ENCODE measurements around the gene CDC42EP1. TPM values are rescaled to one million over a fixed set of nuclear protein-coding genes. Genes with fewer than 3 reads are reported as not detected.
"Not testable (repeated sequence)": the region's sequence is repeated elsewhere in the genome, so short reads cannot be mapped to it uniquely, and the experiment has no call there.

The CDC42EP1 gene
- total and polyA plus RNA-seq, 8 donors, result 68.8 to 139 (median 88.3) TPM

DNA sequence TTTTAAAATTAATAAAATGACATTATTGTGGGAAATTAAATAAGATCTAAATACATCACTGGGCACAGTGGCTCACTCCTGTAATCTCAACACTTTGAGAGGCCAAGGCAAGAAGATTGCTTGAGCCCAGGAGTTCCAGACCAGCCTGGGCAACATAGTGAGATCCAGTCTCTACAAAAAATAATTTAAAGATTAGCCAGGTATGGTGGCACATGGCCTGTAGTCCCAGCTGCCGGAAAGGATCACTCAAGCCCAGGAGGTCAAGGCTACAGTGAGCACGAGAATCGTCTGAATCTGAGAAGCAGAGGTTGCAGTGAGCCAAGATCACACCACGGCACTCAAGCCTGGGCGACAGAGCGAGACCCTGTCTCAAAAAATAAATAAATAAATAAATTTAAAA, 25.1 kb upstream of the CDC42EP1 start:
- TF ChIP-seq, protein P1, sequence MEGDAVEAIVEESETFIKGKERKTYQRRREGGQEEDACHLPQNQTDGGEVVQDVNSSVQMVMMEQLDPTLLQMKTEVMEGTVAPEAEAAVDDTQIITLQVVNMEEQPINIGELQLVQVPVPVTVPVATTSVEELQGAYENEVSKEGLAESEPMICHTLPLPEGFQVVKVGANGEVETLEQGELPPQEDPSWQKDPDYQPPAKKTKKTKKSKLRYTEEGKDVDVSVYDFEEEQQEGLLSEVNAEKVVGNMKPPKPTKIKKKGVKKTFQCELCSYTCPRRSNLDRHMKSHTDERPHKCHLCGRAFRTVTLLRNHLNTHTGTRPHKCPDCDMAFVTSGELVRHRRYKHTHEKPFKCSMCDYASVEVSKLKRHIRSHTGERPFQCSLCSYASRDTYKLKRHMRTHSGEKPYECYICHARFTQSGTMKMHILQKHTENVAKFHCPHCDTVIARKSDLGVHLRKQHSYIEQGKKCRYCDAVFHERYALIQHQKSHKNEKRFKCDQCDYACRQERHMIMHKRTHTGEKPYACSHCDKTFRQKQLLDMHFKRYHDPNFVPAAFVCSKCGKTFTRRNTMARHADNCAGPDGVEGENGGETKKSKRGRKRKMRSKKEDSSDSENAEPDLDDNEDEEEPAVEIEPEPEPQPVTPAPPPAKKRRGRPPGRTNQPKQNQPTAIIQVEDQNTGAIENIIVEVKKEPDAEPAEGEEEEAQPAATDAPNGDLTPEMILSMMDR (IDR thresholded peaks at IDR 0.05), result no peak
- intact Hi-C loops (cut with DNase I), result loop anchor here in 1 of 3 donors (5.0 kb wide), 1 partner anchor 62 kb away; no protein-coding TSS in a partner anchor
- Histone ChIP-seq H3K36me3 (no peaks in the 10 kb centered on the region), H3K27ac (no peak overlapping the region), H3K9me3 (no peaks in the 10 kb centered on the region), H3K4me1 (peaks cover 0 to 8% (median 4%) of the 10 kb centered on the region in 3 donors), H3K4me3 (no peak overlapping the region), H3K27me3 (no peaks in the 10 kb centered on the region)
- no peak for ATAC-seq
- WGBS, 2 donors, result 64 to 71% methylated on average over 6 of the region's 6 CpGs
- peak in 1 of 6 donors; percentile 8 for DNase-seq
- no peak for FAIRE-seq

DNA sequence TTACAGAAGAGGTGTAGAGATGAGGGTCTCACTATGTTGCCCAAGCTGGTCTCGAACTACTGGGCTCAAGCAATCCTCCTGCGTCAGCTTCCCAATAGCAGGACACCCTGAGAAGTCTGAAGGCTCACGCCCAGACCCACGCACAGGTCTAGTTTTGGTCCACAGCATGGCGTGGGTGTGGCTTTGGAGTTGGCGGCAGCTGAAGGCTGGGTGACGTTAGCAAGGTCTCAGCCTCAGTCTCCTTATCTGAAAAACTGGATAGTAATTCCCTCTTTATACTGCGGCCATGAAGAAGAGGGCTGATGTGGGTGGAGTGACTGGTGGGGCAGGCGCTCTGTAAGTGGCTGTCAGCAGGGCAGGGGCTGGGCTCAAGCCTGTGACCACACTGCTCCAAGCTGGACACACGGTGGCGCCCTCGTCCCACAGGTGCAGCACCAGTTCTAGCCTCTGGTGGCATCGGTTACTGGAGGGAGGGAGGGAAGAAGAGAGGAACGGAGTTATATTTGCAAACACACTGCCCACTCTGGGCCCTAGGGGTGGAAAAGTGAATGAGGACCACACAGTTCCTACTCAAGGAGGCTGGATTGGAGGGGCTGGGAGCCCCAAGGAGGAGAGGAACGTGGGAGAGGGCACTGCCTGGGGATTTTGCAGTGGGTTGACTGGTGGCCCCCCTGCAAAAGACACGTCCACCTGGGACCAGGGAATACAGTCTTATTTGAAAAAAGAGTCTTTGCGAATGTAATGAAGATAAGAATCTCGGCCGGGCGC, 21.5 kb upstream of the CDC42EP1 start:
- DNase-seq (peak; percentile 92 to 98 (median 94)), FAIRE-seq (peak; percentile 54), ATAC-seq (peak; percentile 96 to 97 (median 97))
- Histone ChIP-seq H3K27ac (no peak overlapping the region), H3K9me3 (no peaks in the 10 kb centered on the region), H3K27me3 (no peaks in the 10 kb centered on the region), H3K4me3 (no peak overlapping the region), H3K4me1 (peaks cover 0 to 8% (median 4%) of the 10 kb centered on the region in 3 donors), H3K36me3 (no peaks in the 10 kb centered on the region)
- TF ChIP-seq, protein P1 (IDR thresholded peaks at IDR 0.05), result peak; percentile 82 to 97 (median 95)
- 6 to 8% methylated on average over 20 of the region's 20 CpGs for WGBS, 2 donors
- intact Hi-C loops (cut with DNase I), result loop anchor here in 1 of 3 donors (5.0 kb wide), 1 partner anchor 59 kb away; no protein-coding TSS in a partner anchor

DNA sequence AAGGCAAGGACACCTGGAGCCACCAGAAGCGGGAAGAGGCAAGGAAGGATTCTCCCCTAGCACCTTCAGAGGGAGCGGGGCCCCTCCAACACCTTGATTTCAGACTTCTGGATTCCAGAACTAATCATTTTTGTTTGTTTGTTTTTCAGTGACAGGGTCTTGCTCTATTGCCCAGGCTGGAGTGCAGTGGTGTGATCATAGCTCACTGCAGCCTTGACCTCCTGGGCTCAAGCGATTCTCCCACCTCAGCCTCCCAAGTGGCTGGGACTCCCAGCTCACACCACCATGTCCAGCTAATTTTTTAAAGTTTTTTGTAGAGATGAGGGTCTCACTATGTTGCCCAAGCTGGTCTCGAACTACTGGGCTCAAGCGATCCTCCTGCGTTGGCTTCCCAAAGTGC, 20.5 kb upstream of the CDC42EP1 start:
- H3K4me1 ChIP-seq, H3K27me3 ChIP-seq, FAIRE-seq, DNase-seq, H3K36me3 ChIP-seq, ATAC-seq, H3K4me3 ChIP-seq, H3K27ac ChIP-seq, H3K9me3 ChIP-seq: not testable (repeated sequence)
- intact Hi-C loops (cut with DNase I), result loop anchor here in 2 of 3 donors (5.0 to 10.0 kb wide), 3 partner anchors 55 to 145 kb away; partner anchors contain the start of gene NOL12 (in 1 of the 2)
- 73 to 76% methylated on average over 6 of the region's 6 CpGs for WGBS, 2 donors

DNA sequence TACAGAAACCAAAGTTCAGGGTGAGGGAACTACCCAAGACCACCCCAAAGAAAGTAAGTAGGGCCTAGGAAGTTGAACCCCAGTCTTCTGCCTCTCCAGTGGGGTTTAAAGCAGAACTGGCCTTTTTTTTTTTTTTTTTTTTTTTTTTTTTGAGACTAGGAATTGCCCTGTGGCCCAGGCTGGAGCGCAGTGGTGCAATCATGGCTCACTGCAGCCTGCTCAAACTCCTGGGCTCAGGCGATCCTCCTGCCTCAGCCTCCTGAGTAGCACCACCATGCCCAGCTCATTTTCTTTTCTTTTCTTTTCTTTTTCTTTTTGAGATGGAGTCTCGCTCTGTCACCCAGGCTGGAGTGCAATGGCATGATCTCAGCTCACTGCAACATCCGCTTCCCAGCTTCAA, 17.9 kb upstream of the CDC42EP1 start:
- H3K9me3 ChIP-seq, ATAC-seq, H3K4me3 ChIP-seq, DNase-seq, H3K27me3 ChIP-seq, H3K36me3 ChIP-seq, FAIRE-seq: not testable (repeated sequence)
- H3K4me1 ChIP-seq, result peaks cover 17 to 36% (median 24%) of the 10 kb centered on the region in 3 donors
- peak overlapping the region; percentile 13 to 82 (median 56) for H3K27ac ChIP-seq
- 90 to 97% methylated on average over 4 of the region's 4 CpGs for WGBS, 2 donors
- intact Hi-C loops (cut with DNase I), result loop anchor here in 1 of 3 donors (10.0 kb wide), 2 partner anchors 52 to 142 kb away; partner anchors contain the start of gene NOL12

DNA sequence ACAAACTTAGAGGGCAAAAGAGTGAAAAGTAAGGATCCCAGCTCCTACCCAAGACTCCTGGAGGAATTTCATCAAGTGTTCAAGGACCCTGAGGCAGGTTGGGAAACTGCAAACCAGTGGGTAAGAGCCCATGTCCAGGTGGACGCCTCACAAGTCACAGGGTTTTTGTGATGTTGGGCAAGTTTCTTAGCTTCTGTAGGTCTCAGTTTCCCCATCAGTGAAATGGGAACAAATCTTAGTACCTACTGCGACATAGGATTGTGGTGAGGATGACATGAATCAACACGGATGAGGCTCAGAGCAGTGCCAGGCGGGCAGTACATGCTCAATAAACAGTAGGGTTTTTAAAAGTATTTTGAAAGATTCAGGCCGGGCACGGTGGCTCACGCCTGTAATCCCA, 17.3 kb upstream of the CDC42EP1 start:
- no peak for DNase-seq
- FAIRE-seq, result no peak
- no peak overlapping the region for H3K4me3 ChIP-seq
- ATAC-seq, result no peak
- peak overlapping the region in 2 of 4 donors; percentile 76 to 82 for H3K27ac ChIP-seq
- H3K4me1 ChIP-seq, result peaks cover 22 to 41% (median 29%) of the 10 kb centered on the region in 3 donors
- no peaks in the 10 kb centered on the region for H3K27me3 ChIP-seq
- H3K36me3 ChIP-seq, result no peaks in the 10 kb centered on the region
- TF ChIP-seq, protein P1 (IDR thresholded peaks at IDR 0.05), result no peak
- H3K9me3 ChIP-seq, result no peaks in the 10 kb centered on the region
- intact Hi-C loops (cut with DNase I), result loop anchor here in 1 of 3 donors (10.0 kb wide), 2 partner anchors 52 to 142 kb away; partner anchors contain the start of gene NOL12
- WGBS, 2 donors, result 76 to 85% methylated on average over 7 of the region's 7 CpGs
